PC-9 (cell line): ENCODE results near the gene PALLD. TPM values are rescaled to one million over a fixed set of nuclear protein-coding genes. Genes with fewer than 3 reads are reported as not detected.
"Not testable (repeated sequence)": the region's sequence is repeated elsewhere in the genome, so short reads cannot be mapped to it uniquely, and the experiment has no call there.

Source experiments
- BruUV-seq: library from RNA; stranded (reverse); fragments of 400-500 nt; replicated peaks from 2 replicates; lab custom pipeline; 2021; lab: Mats Ljungman, UMichigan
- CTCF ChIA-PET: fragments of 300-600 bp; sonication (Branson Sonifier 250); formaldehyde crosslinking; loops from one replicate; lab custom pipeline; 2022; ENCODE audit warnings: antibody characterized with exemption; lab: Charles Lee
- POLR2A ChIA-PET: fragments of 300-600 bp; sonication (Branson Sonifier 250); formaldehyde crosslinking; loops from one replicate; lab custom pipeline; 2022; ENCODE audit warnings: antibody characterized with exemption; ENCODE audit not compliant: unreplicated experiment; lab: Charles Lee
- DNase-seq, 2 experiments: peaks; one replicate each; pipeline versions ENCODE4 v3.0.0 to v3.0.0-alpha.2; 2015 to 2022; ENCODE audit warnings: mixed read lengths in 1 of 2
- H2AFZ ChIP-seq: fragments of 200-600 bp; sonication (generic); 2 replicates; pipeline ENCODE4 v1.8.1; 2017; ENCODE audit warnings: antibody characterized with exemption
- H3F3A ChIP-seq: fragments of 200-600 bp; sonication (generic); 2 replicates; pipeline ENCODE4 v1.8.1; 2017; ENCODE audit warnings: antibody characterized with exemption, mild to moderate bottlenecking, low read depth; ENCODE audit not compliant: insufficient read depth
- H3K27ac ChIP-seq: fragments of 200-600 bp; sonication (generic); 2 replicates; pipeline ENCODE4 v1.6.1; 2016; ENCODE audit warnings: mixed run types
- H3K27me3 ChIP-seq: fragments of 200-600 bp; sonication (generic); 2 replicates; pipeline ENCODE4 v1.6.1; 2016; ENCODE audit warnings: low read depth, mixed run types; ENCODE audit not compliant: insufficient read depth
- H3K36me3 ChIP-seq: fragments of 200-600 bp; sonication (generic); 2 replicates; pipeline ENCODE4 v1.6.1; 2016; ENCODE audit warnings: low read depth, mixed run types
- H3K4me1 ChIP-seq: fragments of 200-600 bp; sonication (generic); replicated peaks from 2 replicates; pipeline ENCODE4 v1.6.1; 2016; ENCODE audit warnings: mixed run types; ENCODE audit not compliant: insufficient read depth
- H3K4me2 ChIP-seq: fragments of 200-600 bp; sonication (generic); 2 replicates; pipeline ENCODE4 v1.6.1; 2017; ENCODE audit warnings: mixed run types
- H3K4me3 ChIP-seq: fragments of 200-600 bp; sonication (generic); 2 replicates; pipeline ENCODE4 v1.6.1; 2016; ENCODE audit warnings: mixed run types
- H3K79me2 ChIP-seq: fragments of 200-600 bp; sonication (generic); 2 replicates; pipeline ENCODE4 v1.6.1; 2017; ENCODE audit warnings: low read depth, mixed run types
- H3K9me2 ChIP-seq: fragments of 200-600 bp; sonication (generic); 2 replicates; pipeline ENCODE4 v1.8.1; 2017; ENCODE audit warnings: mild to moderate bottlenecking; ENCODE audit not compliant: insufficient read depth
- H3K9me3 ChIP-seq: fragments of 200-600 bp; sonication (generic); 2 replicates; pipeline ENCODE4 v1.8.1; 2016; ENCODE audit warnings: low read depth; ENCODE audit not compliant: insufficient read depth
- H4K20me1 ChIP-seq: fragments of 200-600 bp; sonication (generic); 2 replicates; pipeline ENCODE4 v1.8.1; 2017; ENCODE audit not compliant: insufficient read depth
- CTCF ChIP-seq: fragments of 200-600 bp; sonication (generic); conservative IDR thresholded peaks from 2 replicates; pipeline ENCODE4 v1.6.1; 2017; ENCODE audit warnings: mixed run types, antibody characterized with exemption, mild to moderate bottlenecking, moderate library complexity
- EZH2 ChIP-seq: fragments of 200-600 bp; sonication (generic); IDR thresholded peaks from 2 replicates; pipeline ENCODE4 v1.8.0; 2017; ENCODE audit warnings: antibody characterized with exemption, low read depth
- intact Hi-C: fragments of 100-400 bp; cut with micrococcal nuclease; formaldehyde crosslinking; loops from one replicate; pipeline ENCODE4 v1.10.0; 2022; ENCODE audit not compliant: unreplicated experiment
- total RNA-seq: library from RNA; stranded (reverse); gene quantifications from 2 replicates; pipeline ENCODE4 v1.2.3, GENCODE V29; 2021

Gene PALLD
- total RNA-seq, 1 experiment from 2014 or later = 156 TPM

DNA sequence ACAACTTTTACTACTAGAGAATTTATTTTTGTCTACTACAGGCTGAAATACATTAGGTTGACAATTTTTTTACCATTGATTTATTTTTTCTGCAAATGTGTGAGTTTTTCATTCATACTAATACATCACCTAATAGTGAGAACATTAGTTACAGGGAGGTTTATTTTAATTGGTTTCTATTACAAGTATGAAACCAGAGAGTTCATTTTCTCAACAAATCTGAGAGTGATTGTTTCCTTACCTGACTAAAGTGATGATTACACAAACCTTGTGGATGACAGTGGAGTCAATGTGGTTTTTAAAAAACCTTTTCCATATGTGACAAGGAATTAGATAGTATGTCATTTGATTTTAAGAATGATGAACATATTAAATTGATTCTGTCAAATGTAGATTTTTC lies 227.4 kb downstream of the PALLD start:
- Histone ChIP-seq H3K9me2 (no peaks in the 10 kb centered on the region), H4K20me1 (no peaks in the 10 kb centered on the region), H2AFZ (no peak overlapping the region), H3K79me2 (no peaks in the 10 kb centered on the region), H3F3A (no peaks in the 10 kb centered on the region), H3K9me3 (no peaks in the 10 kb centered on the region), H3K4me1 (no peaks in the 10 kb centered on the region), H3K4me2 (no peak overlapping the region), H3K27ac (no peak overlapping the region), H3K4me3 (no peak overlapping the region), H3K27me3 (no peaks in the 10 kb centered on the region), H3K36me3 (no peaks in the 10 kb centered on the region)
- POLR2A ChIA-PET = no interaction called here
- CTCF ChIA-PET = no interaction called here
- DNase-seq = no peak
- BruUV-seq = no TSS peak
- TF ChIP-seq CTCF = no peak
- TF ChIP-seq EZH2 = no peak
- intact Hi-C loops = no loop called here

DNA sequence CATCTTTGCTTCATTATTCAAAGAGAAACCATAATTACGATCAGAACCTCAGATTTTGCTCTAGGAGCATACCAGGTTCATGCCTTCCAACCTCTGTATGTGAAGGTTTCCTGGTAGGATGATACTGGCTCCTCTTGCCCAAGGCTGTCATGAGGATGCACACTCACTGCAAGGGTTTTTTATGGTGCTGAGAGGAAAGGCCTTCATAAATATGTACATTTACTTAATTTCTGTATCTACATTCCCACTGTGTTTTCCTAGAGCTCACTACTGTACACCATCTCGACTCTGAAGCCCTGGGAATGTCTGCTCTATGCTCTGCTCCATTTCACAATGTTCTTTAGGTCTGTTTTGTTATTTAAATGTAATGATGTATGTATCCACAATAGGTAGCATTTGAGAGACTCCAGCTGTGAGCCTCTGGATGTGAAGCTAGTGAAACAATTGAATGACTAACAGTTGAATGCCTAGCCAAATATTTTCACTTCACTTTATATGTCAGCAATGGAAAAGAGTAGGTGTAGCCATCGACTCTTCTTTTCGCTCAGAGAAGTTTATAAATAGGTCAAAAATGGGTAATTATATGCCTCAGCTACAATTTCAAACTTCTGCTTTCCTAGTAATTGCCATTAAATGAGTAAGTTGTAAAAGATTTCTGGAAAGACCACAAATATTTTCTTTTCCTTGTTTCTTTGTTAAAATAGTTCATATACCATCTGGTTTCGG lies 228.0 kb downstream of the PALLD start:
- H3F3A ChIP-seq = no peaks in the 10 kb centered on the region
- no peak overlapping the region for H3K4me2 ChIP-seq
- no peak for TF ChIP-seq EZH2
- no peak for TF ChIP-seq CTCF
- H3K36me3 ChIP-seq = no peaks in the 10 kb centered on the region
- BruUV-seq = no TSS peak
- H4K20me1 ChIP-seq = no peaks in the 10 kb centered on the region
- H3K9me2 ChIP-seq = no peaks in the 10 kb centered on the region
- intact Hi-C loops = no loop called here
- no peaks in the 10 kb centered on the region for H3K4me1 ChIP-seq
- DNase-seq = no peak
- no peak overlapping the region for H3K27ac ChIP-seq
- H2AFZ ChIP-seq = no peak overlapping the region
- no peaks in the 10 kb centered on the region for H3K79me2 ChIP-seq
- H3K4me3 ChIP-seq = no peak overlapping the region
- H3K9me3 ChIP-seq = no peaks in the 10 kb centered on the region
- ChIA-PET CTCF (interaction anchor here (0.6 kb wide), 1 partner anchor 111 kb away, joined by 3 read pairs; no protein-coding TSS in a partner anchor), POLR2A (no interaction called here)
- H3K27me3 ChIP-seq = no peaks in the 10 kb centered on the region

- H3K4me3 ChIP-seq = no peak overlapping the region
- ChIA-PET CTCF (no interaction called here), POLR2A (no interaction called here)
- H3K27me3 ChIP-seq = no peaks in the 10 kb centered on the region
- BruUV-seq = no TSS peak
- no peaks in the 10 kb centered on the region for H3K9me3 ChIP-seq
- H3K36me3 ChIP-seq = no peaks in the 10 kb centered on the region
- TF ChIP-seq CTCF (no peak), EZH2 (no peak)
- no peaks in the 10 kb centered on the region for H4K20me1 ChIP-seq
- H2AFZ ChIP-seq = no peak overlapping the region
- H3K27ac ChIP-seq = no peak overlapping the region
- H3K79me2 ChIP-seq = no peaks in the 10 kb centered on the region
- DNase-seq = no peak
- H3K9me2 ChIP-seq = no peaks in the 10 kb centered on the region
- intact Hi-C loops = no loop called here
- no peaks in the 10 kb centered on the region for H3F3A ChIP-seq
- H3K4me1 ChIP-seq = no peaks in the 10 kb centered on the region
- H3K4me2 ChIP-seq = no peak overlapping the region
Measured at GRCh38 chr4:168725930-168726329, 229.1 kb downstream of the PALLD start.

DNA sequence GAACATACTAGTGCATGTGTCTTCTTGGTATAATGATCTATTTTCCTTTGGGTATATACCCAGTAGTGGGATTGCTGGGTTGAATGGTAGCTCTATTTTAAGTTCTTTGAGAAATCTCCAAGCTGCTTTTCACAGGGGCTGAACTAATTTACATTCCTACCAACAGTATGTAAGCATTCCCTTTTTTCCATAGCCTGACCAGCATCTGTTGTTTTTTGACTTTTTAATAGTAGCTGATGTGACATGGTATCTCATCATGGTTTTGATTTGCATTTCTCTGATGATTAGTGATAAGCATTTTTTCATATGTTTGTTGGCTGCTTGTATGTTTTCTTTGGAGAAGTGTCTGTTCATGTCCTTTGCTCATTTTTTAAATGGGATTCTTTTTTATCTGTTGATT lies 230.3 kb downstream of the PALLD start:
- H3K9me3 ChIP-seq, DNase-seq, H4K20me1 ChIP-seq, H3F3A ChIP-seq, H3K27me3 ChIP-seq, CTCF ChIA-PET, H3K79me2 ChIP-seq, H3K4me1 ChIP-seq, H2AFZ ChIP-seq, H3K4me3 ChIP-seq, intact Hi-C loops, BruUV-seq, H3K9me2 ChIP-seq, H3K27ac ChIP-seq, POLR2A ChIA-PET, H3K36me3 ChIP-seq, H3K4me2 ChIP-seq: not testable (repeated sequence)
